NCI-H226 (cell line): Measurements from ENCODE around the gene SGSM1.
"Not testable (repeated sequence)": the region's sequence is repeated elsewhere in the genome, so short reads cannot be mapped to it uniquely, and the experiment has no call there.

Experiments used
- DNase-seq: peaks from one replicate; pipeline ENCODE4 v3.0.0-alpha.2; 2015

Gene SGSM1

DNA sequence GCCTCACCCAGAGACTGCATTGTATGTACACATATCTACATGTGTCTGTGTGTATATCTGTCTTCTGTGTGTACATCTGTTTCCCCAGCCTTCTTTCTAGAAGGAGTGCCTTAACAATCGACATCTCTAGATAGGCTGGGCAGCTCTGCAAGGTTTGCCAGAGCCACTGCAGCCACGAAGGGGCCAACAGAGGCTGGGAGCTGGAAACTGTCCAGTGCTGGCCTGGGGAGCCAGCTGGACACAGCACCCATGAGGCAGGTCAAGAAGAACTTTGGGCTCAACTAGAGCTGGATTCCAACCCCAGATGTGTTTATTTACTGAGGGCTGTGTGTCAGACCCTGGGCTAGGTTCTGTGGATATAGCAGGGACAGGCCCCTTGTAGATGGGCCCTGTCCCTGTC, 3.3 kb downstream of the SGSM1 start:
- no peak for DNase-seq

- DNase-seq = no peak
Measured at GRCh38 chr22:24810043-24810749, 4.2 kb downstream of the SGSM1 start.

GRCh38 chr22:24812950-24813775, 7.2 kb downstream of the SGSM1 start:
- DNase-seq = no peak

DNA sequence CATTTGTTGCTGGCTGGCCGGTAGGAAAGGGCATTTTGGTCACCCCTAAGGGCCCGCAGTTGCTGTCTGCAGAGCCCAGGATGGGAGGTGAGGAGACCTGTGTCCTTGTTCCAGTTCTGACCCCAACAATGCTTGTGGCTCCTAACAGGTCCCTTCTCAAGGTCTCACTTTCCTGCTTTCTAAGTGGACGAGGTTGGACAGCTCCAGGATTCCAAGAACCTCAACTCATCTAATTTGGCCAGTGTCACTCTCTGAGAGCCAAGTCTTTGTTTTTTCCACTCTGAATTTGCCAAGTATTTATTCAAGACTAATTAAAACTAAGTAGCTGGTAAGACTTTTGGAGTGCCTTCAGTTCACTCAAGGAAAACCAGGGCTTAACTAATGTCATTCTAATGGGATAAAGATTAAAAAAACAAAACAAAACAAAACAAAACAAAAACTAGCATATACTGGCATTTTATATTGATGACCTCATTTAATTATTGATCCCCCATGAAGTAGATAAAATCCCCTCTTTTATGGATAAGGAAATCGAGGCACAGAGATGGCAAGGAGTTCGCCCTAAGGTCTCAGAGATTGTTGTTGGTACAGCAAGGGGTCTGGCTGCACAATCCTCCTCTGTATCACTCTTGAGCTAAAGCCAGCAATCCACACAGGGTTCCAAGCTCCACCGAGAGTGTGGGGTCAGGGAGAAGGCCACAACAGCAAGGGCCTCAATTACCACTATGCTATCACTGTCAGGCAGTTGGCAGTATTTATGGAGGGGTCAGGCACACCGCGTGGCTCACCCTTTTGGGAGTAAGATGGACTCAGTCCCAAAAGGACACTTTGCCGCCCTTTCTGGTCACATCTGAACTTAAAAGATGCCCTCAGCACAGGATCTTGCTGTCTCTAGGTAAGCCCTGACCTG, 8.1 kb downstream of the SGSM1 start:
- no peak for DNase-seq

DNA sequence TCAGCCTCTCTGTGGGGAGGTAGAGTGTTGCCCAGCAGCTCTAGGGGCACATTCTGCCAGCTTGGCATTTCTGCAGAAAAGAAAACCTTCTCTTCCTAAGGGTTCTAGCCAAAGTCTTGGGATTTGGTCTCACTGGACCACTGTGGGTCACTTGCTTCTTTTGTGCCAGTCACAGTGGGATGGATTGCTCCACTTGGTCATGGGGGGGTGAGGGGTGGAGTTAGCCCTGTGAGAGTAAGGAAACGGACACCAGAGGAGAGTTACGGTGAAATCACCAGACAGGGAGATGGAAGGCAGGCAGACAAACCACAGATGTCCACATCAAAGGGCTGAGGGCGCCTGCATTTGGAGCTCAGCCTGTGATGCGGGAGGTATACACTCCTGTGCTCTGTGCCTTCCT, 10.8 kb downstream of the SGSM1 start:
- DNase-seq = no peak

- DNase-seq = no peak
Measured at GRCh38 chr22:24819487-24819886, 13.5 kb downstream of the SGSM1 start.

- no peak for DNase-seq
Measured at GRCh38 chr22:24819911-24820461, 14.0 kb downstream of the SGSM1 start.

DNA sequence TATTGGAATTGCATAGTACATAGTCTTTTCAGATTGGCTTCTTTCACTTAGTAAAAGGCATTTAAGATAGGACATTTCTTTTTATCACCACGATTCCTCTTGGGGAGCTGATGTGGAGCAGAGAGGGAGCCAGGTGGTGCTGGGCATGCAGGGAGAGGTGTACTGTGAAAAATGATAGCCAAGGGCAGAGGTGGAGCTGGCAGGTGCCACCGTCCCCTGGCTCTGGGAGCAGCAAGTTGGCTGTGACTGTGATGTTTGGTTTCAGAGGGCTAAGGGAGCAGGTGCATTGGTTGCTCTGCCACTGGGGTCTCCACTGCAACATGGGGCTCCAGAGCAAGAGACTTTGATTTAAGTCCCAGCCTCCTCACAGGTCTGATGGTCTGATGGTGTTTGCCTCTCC, 16.5 kb downstream of the SGSM1 start:
- DNase-seq = no peak

GRCh38 chr22:24823787-24824186, 17.8 kb downstream of the SGSM1 start:
- no peak for DNase-seq

GRCh38 chr22:24824250-24824649, 18.2 kb downstream of the SGSM1 start:
- DNase-seq = no peak

DNA sequence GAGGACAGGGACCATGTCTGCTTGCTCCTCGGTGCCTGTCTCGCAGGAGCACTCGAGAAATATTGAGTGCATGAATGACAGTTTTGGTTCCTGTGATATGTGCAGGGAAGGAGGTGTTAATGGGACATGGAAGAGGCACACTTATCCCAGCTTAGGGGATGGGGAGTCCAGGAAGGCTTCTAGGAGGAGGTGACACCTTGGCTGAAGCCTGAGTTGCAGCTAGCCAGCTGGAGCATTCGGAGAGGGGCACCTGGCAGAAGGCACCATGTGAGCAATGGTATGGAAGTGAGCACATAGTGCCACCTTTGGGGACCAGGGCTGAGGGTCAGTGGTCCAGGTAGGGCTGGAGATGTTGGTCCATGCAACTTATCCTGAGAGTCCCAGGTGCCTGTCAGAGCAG, 18.9 kb downstream of the SGSM1 start:
- no peak for DNase-seq

DNA sequence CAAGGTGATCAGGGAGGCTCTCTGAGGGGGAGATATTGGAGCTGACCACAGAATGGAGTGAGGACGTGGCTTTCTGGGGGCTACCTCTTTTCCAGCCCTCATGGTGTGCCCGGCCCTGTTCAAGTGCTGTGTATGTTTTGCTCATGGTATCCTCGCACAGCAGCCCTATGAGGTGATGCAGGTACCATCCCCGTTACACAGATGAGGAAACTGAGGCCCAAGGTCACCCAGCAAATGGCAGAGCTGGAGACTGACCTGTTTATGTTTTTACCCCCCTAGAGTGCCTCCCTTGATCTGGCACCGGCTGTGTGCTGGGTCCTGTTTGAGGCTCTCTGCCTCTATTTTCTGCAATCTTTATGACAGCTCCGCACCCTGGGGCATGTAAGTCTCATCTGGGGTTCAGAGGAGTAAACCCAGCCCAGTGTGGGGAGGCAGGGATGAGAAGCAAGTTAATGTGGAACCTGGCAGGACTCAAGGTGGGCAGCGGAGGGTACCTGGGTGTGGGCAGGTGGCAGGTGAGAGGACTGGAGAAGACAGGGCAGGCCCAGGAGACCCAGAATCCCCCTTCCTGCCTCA, 20.8 kb downstream of the SGSM1 start:
- no peak for DNase-seq

- no peak for DNase-seq
Measured at GRCh38 chr22:24827296-24827695, 21.3 kb downstream of the SGSM1 start.

- no peak for DNase-seq
Measured at GRCh38 chr22:24830205-24830979, 24.4 kb downstream of the SGSM1 start.

DNA sequence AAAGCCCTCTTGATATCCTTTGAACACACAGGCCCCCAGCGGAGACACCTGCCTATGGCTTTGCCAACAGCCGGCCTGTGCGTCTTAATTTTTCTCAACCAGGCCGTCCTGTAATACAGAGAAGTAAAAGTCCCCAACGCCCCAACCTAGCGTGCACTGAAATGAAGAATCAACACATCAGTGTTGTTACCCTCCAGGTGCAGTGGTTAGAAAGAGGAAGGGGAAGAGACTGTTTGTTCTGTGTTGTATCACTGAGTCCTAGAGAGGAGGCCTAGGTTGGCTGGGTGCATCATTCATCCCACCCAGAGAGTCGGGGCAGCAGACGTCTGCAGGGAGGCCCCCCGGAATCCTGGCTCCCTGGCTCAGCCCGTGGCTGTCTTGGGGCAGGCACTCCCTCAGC, 25.7 kb downstream of the SGSM1 start:
- no peak for DNase-seq

DNA sequence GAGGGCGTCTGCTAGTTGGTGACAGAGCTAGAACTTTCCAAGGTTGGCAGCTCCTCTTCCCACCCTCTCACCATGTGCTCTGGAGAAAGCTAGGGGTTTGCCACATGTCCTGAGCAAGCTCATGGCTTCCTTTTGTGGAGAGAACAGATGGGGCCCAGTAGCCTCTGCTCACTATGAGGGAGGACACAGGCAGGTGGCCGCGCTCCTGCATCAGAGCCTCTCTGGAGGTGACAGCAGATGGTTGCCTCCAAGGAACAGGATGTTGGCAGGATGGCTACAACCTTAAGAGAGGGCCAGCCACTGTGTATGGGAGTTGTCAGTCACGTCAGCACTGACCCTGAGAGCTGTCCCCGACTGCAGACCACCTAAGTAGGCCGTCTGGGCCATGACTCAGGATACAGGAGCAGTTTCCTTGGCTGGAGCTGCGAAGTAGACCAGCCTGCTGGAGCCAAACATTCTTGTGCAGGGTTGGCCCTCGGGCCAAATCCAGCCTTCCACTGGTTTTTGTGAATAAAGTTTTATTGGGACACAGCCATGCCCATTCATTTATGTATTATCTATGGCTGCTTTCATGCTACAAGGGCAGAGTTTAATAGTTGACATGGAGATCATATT, 28.0 kb downstream of the SGSM1 start:
- DNase-seq = no peak

DNA sequence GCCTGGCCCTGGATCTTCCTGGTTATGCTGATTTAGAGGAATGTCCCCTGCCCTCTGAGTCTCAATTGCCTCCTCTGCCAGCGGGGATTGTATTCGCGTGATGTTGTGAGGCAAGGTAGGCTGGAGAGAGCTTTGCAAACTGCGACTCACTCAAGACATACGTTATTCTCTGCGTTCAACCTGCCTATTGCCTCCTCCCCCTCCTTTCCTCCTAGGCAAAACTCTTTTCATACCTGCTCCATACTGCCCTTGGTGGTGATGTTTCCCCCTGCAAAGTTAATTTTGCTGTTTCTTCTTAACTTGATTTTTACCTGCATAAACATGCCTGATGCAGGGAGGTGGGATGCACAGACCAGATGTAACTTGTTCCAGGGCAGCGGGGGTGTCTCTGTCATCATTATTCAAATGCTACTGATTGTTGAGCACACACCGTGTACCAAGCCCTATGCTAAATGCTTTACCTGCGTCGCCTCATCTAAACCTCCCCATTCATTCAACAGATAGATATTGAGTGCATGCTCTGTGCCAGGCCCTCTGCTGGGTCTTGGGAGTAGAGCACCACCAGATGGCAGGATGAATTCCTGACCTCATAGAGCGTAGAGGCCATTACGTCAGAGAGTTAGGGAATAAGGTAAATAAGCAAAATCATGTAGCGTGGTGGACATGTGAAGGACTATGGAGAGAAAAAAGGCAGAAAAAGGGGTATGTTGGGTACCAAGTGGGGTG, 29.0 kb downstream of the SGSM1 start:
- no peak for DNase-seq

DNA sequence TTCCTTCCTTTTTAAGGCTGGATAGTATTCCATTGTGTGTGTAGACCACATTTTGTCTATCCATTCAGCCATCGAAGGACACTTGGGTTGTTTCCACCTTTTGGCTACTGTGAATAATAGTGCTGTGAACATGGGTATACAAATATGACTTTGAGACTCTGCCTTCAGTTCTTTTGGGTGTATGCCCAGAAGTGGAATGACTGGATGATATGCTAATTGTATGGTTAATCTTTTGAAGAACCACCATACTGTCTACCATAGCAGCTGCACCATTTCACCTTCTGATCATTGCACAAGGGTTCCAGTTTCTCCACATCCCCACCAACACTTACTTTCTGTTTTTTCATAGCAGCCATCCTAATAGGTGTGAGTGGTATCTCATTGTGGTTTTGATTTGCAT, 30.3 kb downstream of the SGSM1 start:
- DNase-seq = no peak

- DNase-seq = not testable (repeated sequence)
Measured at GRCh38 chr22:24837517-24837916, 31.5 kb downstream of the SGSM1 start.

GRCh38 chr22:24841261-24841660, 35.2 kb downstream of the SGSM1 start:
- DNase-seq = no peak

DNA sequence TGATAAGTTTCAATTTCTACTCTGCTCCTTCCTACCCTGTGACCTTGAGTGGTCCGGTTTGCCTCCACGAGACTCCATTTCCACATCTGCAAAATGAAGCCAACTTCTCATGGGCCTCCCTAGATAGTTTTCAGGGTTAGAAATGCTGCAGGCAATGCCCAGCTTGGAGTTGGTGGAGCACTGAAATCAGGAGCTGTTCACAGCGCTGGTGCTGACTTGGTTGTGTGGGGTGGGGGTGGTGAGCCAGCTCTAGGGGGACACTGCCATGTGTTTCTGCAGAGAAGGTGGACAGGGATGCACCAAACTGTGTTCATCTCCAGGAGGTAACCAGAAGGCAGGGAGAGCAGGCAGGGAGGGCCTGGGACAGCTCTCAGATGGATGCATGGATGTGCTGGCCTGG, 37.0 kb downstream of the SGSM1 start:
- no peak for DNase-seq
